Putamen (tissue), 1 donor: ENCODE measurements around the gene CAMSAP3.
"Not testable (repeated sequence)": the region's sequence is repeated elsewhere in the genome, so short reads cannot be mapped to it uniquely, and the experiment has no call there.

Experiments used
- DNase-seq: peaks from one replicate; pipeline ENCODE4 v3.0.0-alpha.2; 2016; ENCODE audit warnings: low spot score

Gene CAMSAP3

DNA sequence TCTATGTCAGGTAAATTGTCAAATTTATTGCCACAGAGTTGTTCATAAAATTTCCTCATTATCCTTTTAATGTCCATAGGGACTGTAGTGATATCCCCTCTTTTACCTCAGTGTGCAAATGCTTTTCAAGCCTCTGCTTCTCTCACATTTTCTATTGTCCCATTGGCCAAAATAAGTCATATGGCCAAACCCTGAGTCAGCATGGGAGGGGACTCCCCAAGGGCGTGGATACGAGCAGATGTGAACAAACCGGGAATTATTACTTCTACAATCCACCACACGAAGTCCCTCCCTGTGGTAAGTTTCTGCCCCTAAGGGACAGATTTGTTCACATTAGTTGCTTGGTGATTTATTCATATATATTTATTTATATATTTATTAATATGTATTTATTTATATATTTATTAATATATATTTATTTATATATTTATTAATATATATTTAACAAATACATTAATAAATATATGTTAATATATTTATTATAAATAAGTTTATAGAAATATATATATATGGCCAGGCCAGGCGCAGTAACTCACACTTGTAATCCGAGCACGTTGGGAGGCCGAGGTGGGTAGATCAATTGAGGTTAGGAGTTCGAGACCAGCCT, 20.1 kb upstream of the CAMSAP3 start:
- no peak for DNase-seq

DNA sequence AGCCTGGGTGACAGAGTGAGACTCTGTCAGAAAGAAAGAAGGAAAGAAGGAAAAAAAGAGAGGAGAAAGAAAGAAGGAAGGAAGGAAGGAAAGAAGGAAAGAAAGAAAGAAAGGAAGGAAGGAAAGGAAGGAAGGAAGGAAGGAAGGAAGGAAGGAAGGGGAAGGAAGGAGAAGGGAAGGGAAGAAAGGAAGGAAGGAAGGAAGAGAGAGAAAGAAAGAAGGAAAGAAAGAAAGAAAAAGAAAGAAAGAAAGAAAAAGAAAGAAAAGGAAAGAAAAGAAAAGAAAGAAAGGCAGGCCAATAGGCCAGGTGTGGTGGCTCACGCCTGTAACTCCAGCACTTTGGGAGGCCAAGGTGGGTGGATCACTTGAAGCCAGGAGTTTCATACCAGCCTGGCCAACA, 18.2 kb upstream of the CAMSAP3 start:
- DNase-seq, result not testable (repeated sequence)

- DNase-seq, result no peak
Measured at GRCh38 chr19:7578127-7578526, 17.5 kb upstream of the CAMSAP3 start.

GRCh38 chr19:7579182-7579581, 16.5 kb upstream of the CAMSAP3 start:
- DNase-seq, result no peak

GRCh38 chr19:7582446-7582845, 13.2 kb upstream of the CAMSAP3 start:
- DNase-seq, result no peak

GRCh38 chr19:7589822-7590221, 5.8 kb upstream of the CAMSAP3 start:
- DNase-seq, result no peak

DNA sequence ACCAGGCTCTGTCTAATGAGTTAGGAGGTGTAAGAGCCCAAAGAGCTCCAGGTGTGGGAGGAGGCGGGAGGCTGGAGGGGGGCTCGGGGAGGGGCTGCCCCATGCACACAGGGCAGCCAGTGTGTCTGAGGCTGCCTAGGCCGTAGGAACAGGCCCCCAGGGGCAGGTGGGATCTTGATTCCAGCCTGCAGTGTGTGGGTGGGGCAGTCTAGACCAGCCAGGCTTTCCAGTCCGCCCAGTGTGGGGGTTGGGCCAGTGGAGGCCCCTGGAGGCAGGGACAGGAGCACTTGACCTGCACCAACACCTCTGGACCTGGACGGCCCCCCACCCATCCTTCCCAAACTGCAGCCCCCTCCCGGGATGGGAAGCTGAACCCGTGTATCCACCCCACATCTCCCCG, 5.4 kb upstream of the CAMSAP3 start:
- no peak for DNase-seq

GRCh38 chr19:7596211-7596937, 711 bp downstream of the CAMSAP3 start:
- DNase-seq, result no peak

DNA sequence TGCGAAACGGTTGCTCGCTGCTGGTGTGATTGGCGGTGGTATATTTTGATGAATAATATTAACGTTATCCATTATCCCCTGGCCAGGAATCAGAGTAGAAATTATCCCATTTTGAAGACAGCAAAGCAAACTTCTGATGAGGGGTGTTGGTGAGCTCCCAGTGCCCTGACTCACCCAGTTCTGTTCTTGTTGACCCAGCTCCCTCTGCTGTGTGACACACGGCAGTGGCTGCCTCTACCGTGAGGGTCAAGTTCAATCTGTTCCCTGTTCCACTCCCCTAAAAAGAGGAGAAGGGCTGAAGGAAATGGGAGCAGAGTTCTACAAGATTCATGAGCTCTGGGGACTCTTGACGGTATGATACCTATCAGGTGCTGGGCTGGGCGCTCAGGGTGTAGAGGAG, 2.0 kb downstream of the CAMSAP3 start:
- DNase-seq, result no peak

DNA sequence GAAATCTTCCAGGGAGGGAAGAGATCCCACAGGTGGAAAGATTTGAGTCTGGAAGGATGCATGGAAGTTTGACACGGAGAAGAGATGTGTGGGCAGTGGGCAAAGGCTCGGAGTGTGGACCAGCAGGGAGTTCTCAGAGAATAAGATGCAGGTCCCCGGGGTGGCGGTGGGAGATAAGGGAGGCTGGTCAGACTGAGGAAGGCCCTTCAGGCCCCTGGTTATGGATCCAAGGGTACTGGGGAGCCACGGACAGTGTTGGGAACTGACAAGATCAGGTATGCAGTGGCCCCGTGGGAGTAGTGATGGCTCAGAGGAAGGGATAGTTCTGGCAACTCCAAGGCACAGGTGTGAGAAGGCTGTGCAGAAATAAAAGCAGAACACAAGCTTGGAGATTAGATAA, 2.5 kb downstream of the CAMSAP3 start:
- no peak for DNase-seq

DNA sequence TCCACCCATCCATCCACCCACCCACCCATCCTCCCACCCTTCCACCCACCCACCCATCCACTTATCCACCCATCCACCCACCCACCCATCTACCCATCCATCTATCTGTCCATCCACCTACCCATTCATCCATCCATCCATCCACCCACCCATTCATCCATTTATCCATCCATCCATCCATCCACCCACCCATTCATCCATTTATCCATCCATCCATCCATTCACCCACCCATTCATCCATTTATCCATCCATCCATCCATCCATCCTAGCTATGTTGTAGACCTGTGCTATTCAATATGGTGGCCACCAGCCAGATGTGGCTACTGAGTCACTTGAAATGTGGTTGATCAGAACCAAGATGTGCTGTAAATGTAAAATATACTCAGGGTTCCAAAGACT, 5.1 kb downstream of the CAMSAP3 start:
- no peak for DNase-seq

- DNase-seq, result no peak
Measured at GRCh38 chr19:7602240-7602934, 6.7 kb downstream of the CAMSAP3 start.

DNA sequence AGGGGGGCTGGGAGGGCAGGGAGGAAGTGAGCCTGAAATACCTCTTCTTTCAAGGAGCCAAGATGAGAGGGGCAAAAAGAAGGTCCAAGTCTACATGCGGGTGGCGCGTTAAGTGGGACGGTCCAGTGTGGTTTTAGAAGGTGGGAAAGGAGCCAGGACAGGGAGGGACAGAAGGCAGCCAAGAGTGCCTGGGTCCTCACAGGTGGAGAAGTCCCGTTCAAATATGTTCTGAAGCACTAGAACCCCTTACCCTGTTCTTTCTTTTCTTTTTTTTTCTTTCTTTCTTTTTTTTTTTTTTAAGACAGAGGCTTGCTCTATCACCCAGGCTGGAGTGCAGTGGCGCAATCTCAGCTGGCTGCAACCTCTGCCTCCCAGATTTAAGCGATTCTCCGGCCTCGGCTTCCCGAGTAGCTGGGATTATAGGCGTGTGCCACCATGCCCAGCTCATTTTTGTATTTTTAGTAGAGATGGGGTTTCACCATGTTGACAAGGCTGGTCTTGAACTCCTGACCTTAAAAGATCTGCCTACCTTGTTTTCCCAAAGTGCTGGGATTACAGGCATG, 7.4 kb downstream of the CAMSAP3 start:
- DNase-seq, result no peak

GRCh38 chr19:7603919-7604318, 8.3 kb downstream of the CAMSAP3 start:
- DNase-seq, result no peak

- no peak for DNase-seq
Measured at GRCh38 chr19:7605490-7606222, 10.0 kb downstream of the CAMSAP3 start.

GRCh38 chr19:7606289-7606688, 10.6 kb downstream of the CAMSAP3 start:
- DNase-seq, result no peak

DNA sequence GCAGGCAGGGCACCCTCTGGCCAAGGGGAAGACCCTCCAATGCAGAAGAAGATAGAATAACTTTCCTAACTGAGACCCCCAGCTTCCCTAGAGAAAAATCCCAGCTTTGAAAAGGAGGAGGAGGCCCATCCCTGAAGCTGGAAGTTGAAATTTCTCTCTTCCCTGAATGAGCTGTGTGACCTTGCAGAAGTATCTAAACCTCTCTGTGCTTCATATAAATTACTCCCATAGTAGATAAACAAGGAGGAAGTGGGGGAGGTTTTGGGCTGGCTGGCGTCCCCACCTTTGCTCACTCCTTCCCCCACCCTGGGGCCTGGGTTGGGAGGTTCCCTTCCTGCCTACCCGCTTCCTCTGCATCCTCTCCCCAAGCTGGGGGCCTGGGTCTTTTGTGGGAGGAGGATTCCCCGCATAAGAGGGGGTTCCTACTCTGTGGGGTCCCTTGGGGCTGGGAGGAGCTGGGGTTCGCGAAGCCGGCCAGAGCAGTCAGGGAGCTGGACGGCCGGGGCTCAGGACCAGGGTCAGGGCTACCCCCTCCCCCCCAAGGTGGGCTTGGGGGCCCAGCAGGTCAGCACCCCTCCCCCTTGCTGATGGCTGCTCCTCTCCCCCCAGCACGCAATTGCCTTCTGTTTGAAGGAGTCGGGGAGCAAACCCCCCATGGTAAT, 11.7 kb downstream of the CAMSAP3 start:
- no peak for DNase-seq

DNA sequence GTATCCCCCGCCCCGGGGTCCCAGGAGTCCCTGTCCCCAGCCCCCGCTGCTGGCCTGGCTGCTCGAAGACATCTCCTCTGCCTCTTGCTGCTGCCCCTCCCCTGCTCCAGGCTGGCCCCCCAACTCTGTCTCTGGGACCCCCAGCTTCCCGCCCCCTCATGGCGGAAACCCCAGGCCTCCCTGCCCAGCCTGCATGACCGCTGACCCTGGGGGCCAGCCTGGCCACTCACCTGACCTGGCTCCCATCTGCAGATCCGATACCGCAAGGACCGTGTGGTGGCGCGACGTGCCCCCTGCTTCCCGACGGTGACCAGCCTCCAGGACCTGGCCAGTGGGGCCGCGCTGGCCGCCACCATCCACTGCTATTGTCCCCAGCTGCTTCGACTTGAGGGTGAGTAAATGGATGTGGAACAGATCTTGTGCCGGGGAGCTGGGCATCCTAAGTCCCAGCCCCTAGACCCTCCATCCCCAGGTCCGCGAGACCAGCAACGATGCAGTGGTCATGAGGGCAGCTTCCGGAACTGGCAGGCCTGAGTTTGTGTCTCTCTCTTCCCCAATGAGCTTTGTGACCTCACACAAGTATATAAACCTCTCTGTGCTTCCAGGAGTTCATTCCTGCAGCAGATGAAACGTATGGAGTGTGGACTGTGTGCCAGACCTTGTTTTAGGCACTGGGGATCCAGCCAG, 12.4 kb downstream of the CAMSAP3 start:
- DNase-seq, result no peak

DNA sequence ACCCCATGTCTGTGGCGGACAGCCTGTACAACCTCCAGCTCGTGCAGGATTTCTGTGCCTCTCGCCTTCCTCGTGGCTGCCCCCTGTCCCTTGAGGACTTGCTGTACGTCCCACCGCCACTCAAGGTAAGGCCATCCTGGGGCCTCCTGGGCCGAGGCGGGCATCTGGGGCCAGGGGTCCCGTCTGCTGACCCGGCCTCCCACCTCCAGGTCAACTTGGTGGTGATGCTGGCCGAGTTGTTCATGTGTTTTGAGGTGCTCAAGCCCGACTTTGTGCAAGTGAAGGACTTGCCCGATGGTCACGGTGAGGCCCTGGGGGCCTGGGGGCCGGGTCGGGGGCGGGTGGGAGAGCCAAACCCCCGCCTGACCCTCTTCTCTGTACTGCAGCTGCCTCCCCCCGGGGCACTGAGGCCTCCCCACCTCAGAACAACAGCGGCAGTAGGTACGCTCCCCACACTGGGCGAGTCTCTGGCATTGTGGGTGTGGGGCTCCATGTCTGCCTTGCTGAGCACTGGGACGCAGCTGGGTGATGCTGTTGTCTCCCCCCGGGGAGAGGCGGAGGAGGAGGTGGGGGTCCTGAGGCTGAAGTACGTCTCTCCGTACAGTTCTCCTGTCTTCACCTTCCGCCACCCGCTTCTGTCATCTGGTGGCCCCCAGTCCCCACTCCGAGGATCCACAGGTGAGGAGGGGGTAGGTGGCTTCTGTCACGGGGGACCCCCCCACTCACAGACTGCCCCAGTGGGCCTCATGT, 15.0 kb downstream of the CAMSAP3 start:
- no peak for DNase-seq

DNA sequence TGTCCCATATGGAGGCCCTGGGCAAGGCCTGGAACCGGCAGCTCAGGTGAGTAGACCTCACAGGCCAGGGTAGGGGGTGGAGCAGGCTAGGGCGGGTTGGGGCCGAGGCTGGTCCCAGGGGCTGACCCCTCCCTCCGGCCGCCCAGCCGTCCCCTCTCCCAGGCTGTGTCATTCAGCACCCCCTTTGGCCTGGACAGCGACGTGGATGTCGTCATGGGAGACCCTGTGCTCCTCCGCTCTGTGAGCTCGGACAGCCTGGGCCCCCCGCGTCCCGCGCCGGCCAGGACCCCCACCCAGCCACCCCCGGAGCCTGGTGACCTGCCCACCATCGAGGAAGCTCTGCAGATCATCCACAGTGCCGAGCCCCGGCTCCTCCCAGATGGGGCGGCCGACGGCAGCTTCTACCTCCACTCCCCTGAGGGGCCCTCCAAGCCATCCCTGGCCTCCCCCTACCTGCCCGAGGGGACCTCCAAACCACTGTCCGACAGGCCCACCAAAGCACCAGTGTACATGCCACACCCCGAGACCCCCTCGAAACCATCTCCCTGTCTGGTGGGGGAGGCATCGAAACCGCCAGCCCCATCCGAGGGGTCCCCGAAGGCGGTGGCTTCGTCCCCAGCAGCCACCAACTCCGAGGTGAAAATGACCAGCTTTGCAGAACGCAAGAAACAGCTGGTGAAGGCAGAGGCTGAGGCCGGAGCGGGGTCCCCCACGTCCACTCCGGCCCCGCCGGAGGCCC, 16.0 kb downstream of the CAMSAP3 start:
- no peak for DNase-seq
